Occipital lobe (tissue), 2 donors: ENCODE data around the gene FYCO1. TPM values are rescaled to one million over a fixed set of nuclear protein-coding genes. Genes with fewer than 3 reads are reported as not detected.

Experiments
- DNase-seq: peaks from one replicate; lab custom pipeline; 2025; lab: John Stamatoyannopoulos, UW
- total RNA-seq: library from RNA; depleted of rRNA; stranded (reverse); fragments of >200 nt; gene quantifications from one replicate; pipeline ENCODE4 v1.2.3, GENCODE V29; 2014

The FYCO1 gene
- total RNA-seq, 1 donor from 2014 or later: 2.5 TPM

GRCh38 chr3:45984331-45985312, 11.0 kb downstream of the FYCO1 start:
- DNase-seq: no peak

DNA sequence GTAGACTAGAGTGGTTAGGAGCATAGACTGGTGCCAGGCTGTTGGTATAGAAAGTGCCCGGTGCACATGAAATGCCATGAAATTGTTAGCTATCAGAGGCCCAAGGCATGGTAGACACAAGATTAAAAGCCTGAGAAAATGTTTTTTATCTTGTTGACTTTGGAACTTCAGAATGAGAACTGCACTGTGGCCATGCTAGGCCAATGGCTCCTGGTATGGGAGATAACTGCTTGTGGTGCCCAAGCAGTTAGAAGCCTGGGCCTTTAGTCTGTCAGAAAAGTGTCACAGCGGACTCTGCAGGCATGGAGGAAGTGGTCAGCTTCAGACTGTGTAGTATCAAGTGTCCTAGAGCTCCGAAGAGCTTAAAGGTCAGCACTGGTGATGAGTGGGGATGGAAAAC, 11.9 kb downstream of the FYCO1 start:
- DNase-seq: no peak

DNA sequence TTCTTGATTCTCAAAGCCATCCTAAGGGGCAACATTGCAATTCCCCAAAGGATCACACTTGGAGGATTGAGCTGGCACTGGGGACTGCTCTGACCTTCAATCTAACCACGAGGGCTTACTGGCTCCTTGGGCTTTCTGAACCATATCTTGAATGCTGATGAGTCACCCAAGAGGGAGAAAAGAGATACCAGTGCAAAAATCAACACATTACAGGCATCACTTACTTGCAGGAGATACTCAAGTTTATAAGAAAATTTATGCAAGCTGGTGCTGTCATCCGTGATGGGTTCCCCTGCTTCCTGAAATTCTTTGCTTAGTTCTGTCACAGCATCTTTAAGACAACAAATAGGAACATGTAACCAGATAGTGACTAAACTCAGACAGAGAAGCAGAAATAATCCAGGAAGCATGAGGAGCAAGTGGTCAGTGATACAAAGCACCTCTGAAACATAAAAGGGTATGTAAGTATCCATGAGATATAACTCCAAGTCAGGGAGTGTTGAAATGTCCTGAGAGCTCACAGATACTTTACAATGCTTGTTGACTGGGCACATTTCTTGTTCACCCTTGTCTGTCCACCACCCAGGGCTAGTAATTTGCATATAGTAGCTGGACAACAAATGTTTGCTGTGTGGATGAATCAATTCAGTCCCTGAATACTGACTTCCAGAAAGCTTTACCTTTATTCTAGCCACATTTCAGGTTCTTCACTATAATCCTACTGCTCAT, 14.1 kb downstream of the FYCO1 start:
- DNase-seq: no peak

GRCh38 chr3:45980819-45981218, 14.8 kb downstream of the FYCO1 start:
- no peak for DNase-seq

GRCh38 chr3:45980229-45980813, 15.3 kb downstream of the FYCO1 start:
- DNase-seq: no peak

GRCh38 chr3:45979378-45979777, 16.2 kb downstream of the FYCO1 start:
- no peak for DNase-seq

GRCh38 chr3:45978006-45978761, 17.4 kb downstream of the FYCO1 start:
- no peak for DNase-seq

DNA sequence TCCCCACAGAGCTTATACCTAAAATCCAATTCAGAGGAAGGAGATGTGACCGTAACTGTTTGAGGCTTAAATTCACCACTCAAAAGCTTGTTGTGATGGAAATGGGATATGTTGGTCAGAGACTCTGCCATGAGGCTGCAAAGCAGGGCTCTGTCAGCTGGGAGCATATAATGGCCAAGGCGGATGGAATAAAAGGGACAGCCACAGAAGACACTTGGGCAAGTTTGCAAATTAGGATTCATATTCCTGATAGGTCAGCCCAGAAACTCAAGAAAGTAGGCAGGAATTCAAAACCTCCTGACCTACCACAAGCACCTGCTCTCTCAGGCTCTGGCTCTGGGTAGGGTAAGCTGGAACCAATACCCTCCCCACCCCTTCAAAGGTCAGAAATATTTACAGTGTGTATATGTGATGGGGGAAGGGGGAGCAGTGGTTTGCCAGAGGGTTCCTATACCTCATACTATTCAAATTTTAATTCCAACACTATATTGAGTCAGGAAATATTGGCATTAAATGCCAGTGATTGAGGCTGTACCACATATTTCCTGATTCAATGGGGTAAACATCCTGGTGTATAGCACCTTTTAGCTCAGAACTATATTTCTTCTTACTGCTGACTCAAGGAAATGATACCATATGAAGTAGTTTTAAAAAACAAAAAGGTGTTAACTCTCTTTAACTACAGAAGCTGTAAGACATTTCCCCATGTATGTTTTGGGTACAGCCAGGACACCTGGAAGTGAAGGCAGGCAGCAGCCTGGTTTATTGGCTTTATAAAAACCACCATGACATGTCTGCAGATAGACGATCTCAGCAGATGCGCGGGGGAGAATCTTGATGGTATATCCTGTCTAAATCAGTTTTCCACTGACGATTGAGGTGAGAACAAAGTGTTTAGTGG, 19.2 kb downstream of the FYCO1 start:
- no peak for DNase-seq

GRCh38 chr3:45975686-45976085, 19.9 kb downstream of the FYCO1 start:
- DNase-seq: no peak

- DNase-seq: no peak
Observed at GRCh38 chr3:45974686-45975085, 20.9 kb downstream of the FYCO1 start.

- DNase-seq: no peak
Observed at GRCh38 chr3:45972534-45973402, 22.9 kb downstream of the FYCO1 start.

- DNase-seq: no peak
Observed at GRCh38 chr3:45969953-45970352, 25.7 kb downstream of the FYCO1 start.

- no peak for DNase-seq
Observed at GRCh38 chr3:45969116-45969515, 26.5 kb downstream of the FYCO1 start.

DNA sequence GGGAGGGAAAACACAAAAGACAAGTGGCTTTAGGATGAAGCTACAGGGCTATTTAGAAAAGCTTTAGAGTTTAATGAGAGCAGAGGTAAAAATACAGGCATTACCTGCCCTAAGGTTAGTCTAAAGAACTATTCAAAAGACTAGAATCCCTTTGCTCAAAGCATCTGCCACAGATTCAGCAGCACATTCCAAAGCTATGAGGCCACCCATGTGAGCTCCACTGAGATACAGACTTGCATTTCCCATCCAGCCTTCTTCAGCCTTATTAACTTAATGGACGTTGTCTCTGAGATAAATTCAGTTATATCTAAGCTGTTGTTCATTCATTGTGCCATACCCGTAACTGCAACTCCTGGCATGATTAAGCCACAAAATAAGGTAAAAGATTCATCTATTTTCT, 26.9 kb downstream of the FYCO1 start:
- no peak for DNase-seq

DNA sequence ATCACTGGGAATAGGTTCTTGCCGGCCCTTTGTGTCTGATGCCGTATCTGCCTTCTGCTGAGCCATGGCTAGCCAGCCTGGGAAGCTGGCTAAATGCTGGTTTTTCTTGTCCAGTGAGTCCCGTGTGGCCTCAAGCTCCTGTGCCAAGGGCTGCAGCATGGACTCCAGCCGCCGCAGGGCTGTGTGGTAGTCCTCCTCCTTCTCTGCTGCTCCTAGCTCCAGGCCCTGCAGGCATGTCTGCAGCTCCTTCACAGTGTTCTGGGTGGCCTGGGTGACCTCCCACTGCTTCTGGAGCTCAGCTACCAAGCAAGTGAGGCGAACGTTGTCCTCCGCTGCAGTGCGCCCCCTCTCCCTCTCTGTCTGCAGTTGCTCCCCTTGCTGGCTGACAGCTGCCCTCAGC, 27.5 kb downstream of the FYCO1 start:
- no peak for DNase-seq

DNA sequence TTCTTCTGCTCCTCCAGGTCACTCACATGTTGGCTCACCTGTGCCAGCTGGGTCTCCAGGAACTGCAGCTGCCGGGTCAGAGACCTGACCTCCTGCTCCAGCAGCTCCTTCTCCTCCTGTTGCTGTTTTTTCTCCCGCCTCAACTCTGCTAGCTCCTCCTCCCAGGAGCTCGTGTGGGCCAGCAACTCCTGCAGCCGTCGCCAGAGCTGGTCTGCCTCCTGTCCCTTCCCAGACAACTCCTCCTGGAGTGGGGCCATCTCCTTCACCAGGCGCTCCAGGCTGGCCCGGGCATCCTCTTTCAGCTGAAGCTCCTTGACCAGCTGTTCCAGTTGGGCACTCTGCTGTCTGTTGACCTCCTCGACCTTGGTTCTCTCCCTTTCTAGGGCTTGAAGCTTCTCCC, 27.9 kb downstream of the FYCO1 start:
- no peak for DNase-seq

GRCh38 chr3:45966950-45967640, 28.5 kb downstream of the FYCO1 start:
- peak; percentile 20 for DNase-seq

DNA sequence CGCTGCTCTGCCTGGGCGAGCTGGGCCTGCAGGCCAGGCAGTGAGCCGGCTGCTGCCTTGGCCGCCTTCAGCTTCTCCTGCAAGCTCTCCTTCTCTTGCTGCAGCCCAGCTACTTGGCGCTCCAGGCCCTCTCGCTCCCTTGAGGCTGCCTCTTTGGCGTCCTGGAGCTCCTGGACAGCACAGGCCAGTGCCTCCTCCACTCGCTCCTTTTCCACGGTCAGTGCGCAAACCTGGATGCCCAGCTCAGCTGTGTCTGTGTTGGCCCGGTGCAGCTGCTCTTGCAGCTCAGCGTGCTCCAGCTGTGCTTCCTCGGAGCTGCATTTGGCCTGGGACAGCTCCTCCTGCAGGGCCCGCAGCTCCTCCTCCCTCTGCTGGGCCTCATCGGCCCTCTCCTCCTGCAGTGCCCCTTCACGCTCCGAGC, 29.2 kb downstream of the FYCO1 start:
- no peak for DNase-seq

GRCh38 chr3:45965653-45966052, 30.0 kb downstream of the FYCO1 start:
- no peak for DNase-seq
